Peyer's patch (tissue), 4 donors: ENCODE measurements around the gene UTF1. TPM values are rescaled to one million over a fixed set of nuclear protein-coding genes. Genes with fewer than 3 reads are reported as not detected.

ENCODE experiments used
- DNase-seq, 3 donors: peaks; one replicate each; pipeline ENCODE4 v3.0.0-alpha.2; 2017 to 2019
- H3K27ac ChIP-seq, 4 donors: fragments of 200-600 bp; sonication (generic); one replicate each; pipeline ENCODE4 v1.5.1; 2016 to 2019
- H3K27me3 ChIP-seq, 2 donors: fragments of 200-600 bp; sonication (generic); one replicate each; pipeline ENCODE4 v1.5.1; 2019
- H3K36me3 ChIP-seq, 3 donors: fragments of 200-600 bp; sonication (generic); one replicate each; pipeline ENCODE4 v1.5.1; 2016 to 2019
- H3K4me1 ChIP-seq, 4 donors: fragments of 200-600 bp; sonication (generic); one replicate each; pipeline ENCODE4 v1.5.1; 2016 to 2019
- H3K4me3 ChIP-seq, 4 donors: fragments of 200-600 bp; sonication (generic); 1 replicate in 3 of 4; 2 replicates in 1 of 4; pipeline ENCODE4 v1.5.1; 2016 to 2019; ENCODE audit warnings: mild to moderate bottlenecking in 1 of 4
- H3K9me3 ChIP-seq, 4 donors: fragments of 200-600 bp; sonication (generic); one replicate each; pipeline ENCODE4 v1.5.1; 2016 to 2019; ENCODE audit warnings: mild to moderate bottlenecking in 1 of 4
- CTCF ChIP-seq, 6 experiments: fragments of 450-650 bp in 4 of 6; fragments of 200-600 bp in 2 of 6; sonication (generic) in 1 of 6; IDR thresholded peaks; one replicate each; pipeline ENCODE4 v1.5.1; 2017 to 2019; ENCODE audit warnings: antibody characterized with exemption in 6 of 6, mild to moderate bottlenecking in 3 of 6, moderate library complexity in 1 of 6
- POLR2A ChIP-seq, 2 donors: fragments of 450-650 bp; IDR thresholded peaks; one replicate each; pipeline ENCODE4 v1.5.1; 2017; ENCODE audit warnings: antibody characterized with exemption in 2 of 2, mild to moderate bottlenecking in 2 of 2, moderate library complexity in 2 of 2
- total RNA-seq, 4 donors: library from RNA; depleted of rRNA; stranded (reverse); fragments of >200 nt; gene quantifications; one replicate each; pipeline ENCODE4 v1.1.0, GENCODE V29; 2016

The UTF1 gene
- total RNA-seq, 4 donors from 2014 or later = not detected

- H3K27me3 ChIP-seq = peaks cover 0 to 7% of the 10 kb centered on the region in 2 donors
- TF ChIP-seq POLR2A (IDR thresholded peaks at IDR 0.05) = no peak
- DNase-seq = no peak
- peak overlapping the region in 1 of 4 donors; percentile 85 for H3K27ac ChIP-seq
- H3K4me3 ChIP-seq = no peak overlapping the region
- H3K36me3 ChIP-seq = peaks cover 0 to 64% (median 0%) of the 10 kb centered on the region in 3 donors
- H3K4me1 ChIP-seq = peaks cover 0 to 40% (median 27%) of the 10 kb centered on the region in 4 donors
- H3K9me3 ChIP-seq = no peaks in the 10 kb centered on the region
Measured at GRCh38 chr10:133280391-133281059, 50.5 kb downstream of the UTF1 start.

GRCh38 chr10:133281084-133281483 is 51.1 kb downstream of the UTF1 start:
- Histone ChIP-seq H3K27me3 (peaks cover 0 to 7% of the 10 kb centered on the region in 2 donors), H3K4me3 (no peak overlapping the region), H3K9me3 (no peaks in the 10 kb centered on the region), H3K36me3 (peaks cover 0 to 70% (median 0%) of the 10 kb centered on the region in 3 donors), H3K4me1 (peaks cover 0 to 35% (median 24%) of the 10 kb centered on the region in 4 donors), H3K27ac (no peak overlapping the region)
- TF ChIP-seq CTCF (IDR thresholded peaks at IDR 0.05) (no peak), POLR2A (IDR thresholded peaks at IDR 0.05) (no peak)
- DNase-seq = no peak

Other genes starting within 250 kb of the UTF1 start
- gene ADGRA1, start 142.3 kb upstream of the UTF1 start, total RNA-seq = not detected
- gene KNDC1, start 70.0 kb upstream of the UTF1 start, total RNA-seq = 1 to 10 TPM in 1 of 4 donors, under 1 TPM in 1, not detected in 2; 0.27 to 1.7 TPM
- gene VENTX, start 7.6 kb downstream of the UTF1 start, total RNA-seq = under 1 TPM in 1 of 4 donors, not detected in 3; 0.54 TPM
- gene ADAM8, start 46.7 kb downstream of the UTF1 start, total RNA-seq = 10 to 100 TPM in 1 of 4 donors, 1 to 10 TPM in 3; 5.4 to 12.4 (median 6.4) TPM
- 10 to 100 TPM; 40.1 to 85.0 (median 67.8) TPM for gene TUBGCP2, start 78.7 kb downstream of the UTF1 start, total RNA-seq
- 10 to 100 TPM; 25.7 to 42.9 (median 30.5) TPM for gene ZNF511, start 78.7 kb downstream of the UTF1 start, total RNA-seq
- gene CALY, start 106.7 kb downstream of the UTF1 start, total RNA-seq = 1 to 10 TPM in 2 of 4 donors, under 1 TPM in 1, not detected in 1; 0.88 to 1.6 (median 1.5) TPM
- 1,000 to 10,000 TPM in 3 of 4 donors, 10 to 100 TPM in 1; 52.8 to 2,204 (median 1,384) TPM for gene PRAP1, start 117.2 kb downstream of the UTF1 start, total RNA-seq
- 100 to 1,000 TPM in 3 of 4 donors, 10 to 100 TPM in 1; 88.3 to 214 (median 163) TPM for gene FUOM, start 127.8 kb downstream of the UTF1 start, total RNA-seq
- 100 to 1,000 TPM in 3 of 4 donors, 10 to 100 TPM in 1; 87.5 to 211 (median 172) TPM for gene ECHS1, start 143.1 kb downstream of the UTF1 start, total RNA-seq
- 10 to 100 TPM; 19.8 to 53.7 (median 36.9) TPM for gene PAOX, start 149.0 kb downstream of the UTF1 start, total RNA-seq
- gene MTG1, start 163.9 kb downstream of the UTF1 start, total RNA-seq = 100 to 1,000 TPM in 3 of 4 donors, 10 to 100 TPM in 1; 44.7 to 110 (median 103) TPM
- under 1 TPM in 1 of 4 donors, not detected in 3; 0.47 TPM for gene SPRN, start 194.4 kb downstream of the UTF1 start, total RNA-seq
- gene SCART1, start 223.7 kb downstream of the UTF1 start, total RNA-seq = 10 to 100 TPM in 2 of 4 donors, 1 to 10 TPM in 2; 1.9 to 14.6 (median 8.7) TPM